Right kidney (tissue), 1 donor: ENCODE data around the gene C11orf97.
"Not testable (repeated sequence)": the region's sequence is repeated elsewhere in the genome, so short reads cannot be mapped to it uniquely, and the experiment has no call there.

Source experiments
- DNase-seq: peaks from one replicate; pipeline ENCODE4 v3.0.0-alpha.2; 2016

Gene C11orf97

DNA sequence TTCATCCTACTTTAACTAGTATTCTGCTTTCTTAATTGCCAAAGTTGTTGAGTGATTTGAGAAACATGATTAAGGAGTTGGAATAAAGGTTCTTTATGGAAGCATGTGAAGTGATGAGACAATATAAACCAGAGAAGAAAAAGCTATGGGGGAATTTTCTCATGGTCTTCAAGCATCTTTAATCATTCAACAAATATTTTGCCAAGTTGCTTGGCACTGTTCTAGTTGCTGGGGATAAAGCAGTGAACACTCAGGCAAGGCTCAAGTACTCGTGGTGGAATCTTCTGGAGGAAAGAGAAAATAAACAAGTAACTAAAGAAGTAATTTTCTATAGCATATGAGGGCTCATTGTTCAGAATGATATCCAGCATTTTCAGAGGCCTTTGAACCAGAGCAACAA lies 45.7 kb downstream of the C11orf97 start:
- no peak for DNase-seq

DNA sequence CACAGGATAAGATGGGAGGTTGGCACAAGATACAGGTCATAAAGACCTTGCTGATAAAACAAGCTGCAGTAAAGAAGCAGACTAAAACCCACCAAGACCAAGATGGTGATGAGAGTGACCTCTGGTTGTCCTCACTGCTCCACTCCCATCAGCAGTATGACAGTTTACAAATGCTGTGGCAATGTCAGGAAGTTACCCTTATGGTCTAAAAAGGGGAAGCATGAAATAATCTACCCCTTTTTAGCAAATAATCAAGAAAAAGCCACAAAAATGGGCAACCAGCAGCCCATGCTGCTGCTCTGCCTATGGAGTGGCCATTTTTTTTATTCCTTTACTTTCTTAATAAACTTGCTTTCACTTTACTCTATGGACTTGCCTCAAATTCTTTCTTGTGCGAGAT lies 46.2 kb downstream of the C11orf97 start:
- DNase-seq = no peak

- DNase-seq = no peak
Measured at GRCh38 chr11:94558932-94559331, 46.7 kb downstream of the C11orf97 start.

GRCh38 chr11:94559361-94559760 lies 47.1 kb downstream of the C11orf97 start:
- no peak for DNase-seq

DNA sequence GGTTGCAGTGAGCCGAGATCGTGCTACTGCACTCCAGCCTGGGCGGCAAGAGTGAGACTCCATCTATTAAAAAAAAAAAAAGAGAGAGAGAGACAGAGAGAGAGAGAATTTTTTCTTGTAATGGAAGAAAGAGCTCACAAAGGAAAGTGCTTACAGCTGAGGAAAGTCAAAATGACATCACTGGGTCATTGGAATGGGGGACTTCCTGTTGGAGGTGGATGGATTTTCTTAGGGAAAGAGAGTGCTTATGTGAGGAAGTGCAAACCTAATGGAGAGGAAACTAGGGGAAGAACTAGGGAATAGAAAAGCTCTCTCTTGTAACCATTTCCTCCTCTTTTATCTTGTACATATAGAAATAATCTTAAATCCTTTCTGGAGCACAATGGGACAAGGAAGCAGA lies 48.6 kb downstream of the C11orf97 start:
- no peak for DNase-seq

GRCh38 chr11:94563176-94563847 lies 51.1 kb downstream of the C11orf97 start:
- no peak for DNase-seq

DNA sequence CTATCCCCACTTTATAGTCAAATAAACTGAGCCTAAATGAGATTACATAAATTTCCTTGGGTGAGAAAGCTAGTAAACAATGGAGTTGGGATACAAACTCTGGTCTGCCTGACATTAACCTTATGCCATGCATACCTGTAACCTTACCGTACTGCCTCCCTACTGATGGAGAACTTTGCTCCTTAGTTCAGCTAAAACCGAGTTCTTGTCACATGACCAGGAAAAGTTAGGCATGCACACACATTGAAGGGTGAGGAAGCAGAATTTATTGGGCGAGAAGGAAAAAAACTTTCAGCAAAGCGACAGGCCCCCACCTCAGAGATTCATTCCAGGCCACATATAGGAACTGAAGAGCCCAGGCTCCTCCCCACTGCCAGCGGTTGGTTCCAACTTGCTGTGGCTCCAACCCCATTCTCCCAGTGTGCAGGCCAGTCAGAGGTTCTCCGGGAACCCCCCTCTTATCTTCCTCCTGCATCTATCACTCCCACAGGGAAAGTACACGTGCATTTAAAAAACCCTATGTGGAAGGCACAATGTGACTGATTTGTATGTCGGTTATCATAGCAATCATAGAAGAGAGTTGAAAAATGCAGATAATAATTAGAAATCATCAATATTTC lies 51.7 kb downstream of the C11orf97 start:
- DNase-seq = no peak

- DNase-seq = no peak
Measured at GRCh38 chr11:94567181-94567670, 55.0 kb downstream of the C11orf97 start, which contains the start of gene PIWIL4. PIWIL4 (plus strand) TSS chr11:94567368; CDS start chr11:94567519, 151 bp downstream.

- DNase-seq = no peak
Measured at GRCh38 chr11:94568200-94568599, 55.9 kb downstream of the C11orf97 start.

DNA sequence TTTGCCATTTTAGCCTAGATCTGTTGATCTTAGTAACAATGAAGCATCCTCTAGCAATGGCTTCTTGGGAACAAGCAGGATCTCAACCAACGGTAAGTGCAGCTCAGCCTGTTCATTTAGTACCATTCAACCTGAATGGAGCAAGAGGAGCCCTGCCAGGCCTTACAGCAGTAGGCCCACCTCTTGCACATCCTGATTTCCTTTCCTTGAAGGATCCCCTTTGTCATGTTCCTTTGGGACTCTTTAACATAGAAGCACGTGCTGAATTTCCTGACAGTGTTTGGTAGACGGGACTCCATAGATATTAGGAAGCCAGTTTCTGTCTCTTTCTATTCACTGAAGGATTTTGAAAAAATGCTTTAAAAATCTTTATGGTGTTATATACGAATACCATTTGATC lies 56.5 kb downstream of the C11orf97 start:
- DNase-seq = no peak

DNA sequence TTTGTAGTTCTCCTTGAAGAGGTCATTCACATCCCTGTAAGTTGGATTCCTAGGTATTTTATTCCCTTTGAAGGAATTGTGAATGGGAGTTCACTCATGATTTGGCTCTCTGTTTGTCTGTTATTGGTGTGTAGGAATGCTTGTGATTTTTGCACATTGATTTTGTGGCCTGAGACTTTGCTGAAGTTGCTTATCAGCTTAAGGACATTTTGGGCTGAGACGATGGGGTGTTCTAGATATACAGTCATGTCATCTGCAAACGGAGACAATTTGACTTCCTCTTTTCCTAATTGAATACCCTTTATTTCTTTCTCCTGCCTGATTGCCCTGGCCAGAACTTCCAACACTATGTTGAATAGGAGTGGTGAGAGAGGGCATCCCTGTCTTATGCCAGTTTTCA lies 60.7 kb downstream of the C11orf97 start:
- DNase-seq = not testable (repeated sequence)

DNA sequence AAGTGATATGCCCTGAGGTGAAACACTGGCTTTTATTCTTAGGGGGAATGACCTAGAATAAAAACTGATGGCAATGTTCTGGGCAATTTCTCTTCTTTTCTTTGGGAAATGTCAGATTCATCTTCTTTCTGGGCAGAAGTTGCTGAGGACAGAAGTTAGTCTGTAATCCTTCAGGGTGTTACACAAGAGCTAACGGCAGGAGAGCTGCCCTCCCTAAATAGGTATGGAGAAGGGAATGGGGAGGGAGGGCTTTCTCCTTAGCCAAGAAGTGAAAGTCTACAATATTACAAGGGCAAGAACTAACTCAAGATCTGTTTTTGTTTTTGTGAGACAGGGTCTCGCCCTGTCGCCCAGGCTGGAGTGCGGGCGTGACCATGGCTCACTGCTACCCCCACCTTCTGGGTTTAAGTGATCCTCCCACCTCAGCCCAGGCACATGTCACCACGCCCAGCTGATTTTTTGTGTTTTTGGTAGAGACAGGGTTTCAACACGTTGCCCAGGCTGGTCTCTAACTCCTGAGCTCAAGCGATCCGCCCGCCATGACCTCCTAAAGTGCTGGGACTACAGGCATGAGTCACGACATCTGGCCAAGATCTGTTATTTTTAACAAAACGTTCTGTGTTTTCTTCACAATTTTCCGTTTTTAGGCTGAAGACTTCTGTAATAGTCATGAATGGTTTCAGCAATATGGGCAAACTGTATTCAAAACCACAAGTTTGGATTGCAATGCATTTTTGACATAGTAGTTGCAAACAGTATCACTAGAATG lies 62.1 kb downstream of the C11orf97 start:
- DNase-seq = no peak

DNA sequence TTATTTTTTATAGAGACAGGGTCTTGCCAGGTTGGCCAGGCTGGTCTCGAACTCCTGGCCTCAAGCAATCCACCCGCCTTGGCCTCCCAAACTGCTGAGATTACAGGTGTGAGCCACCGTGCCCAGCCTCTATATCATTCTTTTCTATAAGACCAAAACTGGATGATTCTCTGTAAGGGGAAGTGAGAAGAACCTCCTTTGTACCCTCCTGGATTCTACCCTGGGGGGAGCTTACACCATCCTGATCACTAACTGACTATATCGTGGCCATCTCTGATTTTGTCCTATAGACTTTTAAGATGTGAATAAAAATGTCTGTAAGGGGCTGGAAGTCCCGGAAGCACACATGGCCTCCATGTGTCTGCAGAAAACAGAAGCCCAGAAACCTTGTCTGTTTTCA lies 64.0 kb downstream of the C11orf97 start:
- DNase-seq = no peak

- DNase-seq = no peak
Measured at GRCh38 chr11:94577841-94578240, 65.6 kb downstream of the C11orf97 start.
